Activated CD8-positive, alpha-beta memory T cell treated with anti-CD3 and anti-CD28 coated beads for 36 hours (primary cell): ENCODE results near the gene PPP3R1. TPM values are rescaled to one million over a fixed set of nuclear protein-coding genes. Genes with fewer than 3 reads are reported as not detected.

Source experiments
- CTCF ChIA-PET: fragments of 350-600 bp; sonication (Branson Sonifier 250); formaldehyde crosslinking; loops from one replicate; lab custom pipeline; 2021; ENCODE audit warnings: antibody characterized with exemption; lab: Charles Lee
- POLR2A ChIA-PET: fragments of 350-600 bp; sonication (Branson Sonifier 250); formaldehyde crosslinking; loops from one replicate; lab custom pipeline; 2021; ENCODE audit warnings: antibody characterized with exemption; lab: Charles Lee
- total RNA-seq, 2 experiments: library from RNA; stranded (reverse); gene quantifications; one replicate each; pipeline ENCODE4 v1.2.3, GENCODE V29; 2021

PPP3R1 gene
- total RNA-seq, result 10 to 100 TPM; 84.6 to 86.8 TPM

- POLR2A ChIA-PET, result interaction anchor here (0.6 to 1.6 kb wide), 9 partner anchors 35 to 215 kb away, joined by 3 to 7 read pairs (median 6); partner anchors contain the start of genes APLF, FBXO48, PLEK and PNO1
- CTCF ChIA-PET, result interaction anchor here (1.8 to 3.8 kb wide), 2 partner anchors 58 to 188 kb away, joined by 5 to 21 read pairs; no protein-coding TSS in a partner anchor
Measured at GRCh38 chr2:68252400-68253218, at the start of gene PPP3R1. Gene PPP3R1 (minus strand): TSS chr2:68252532. CDS start chr2:68252127, 405 bp downstream.

- ChIA-PET CTCF (interaction anchor here (1.7 kb wide), 1 partner anchor 146 kb away, joined by 4 read pairs; no protein-coding TSS in a partner anchor), POLR2A (no interaction called here)
Measured at GRCh38 chr2:68295516-68295915, 43.2 kb upstream of the PPP3R1 start.

- POLR2A ChIA-PET, result interaction anchor here (0.5 kb wide), 1 partner anchor 10 kb away, joined by 5 read pairs; no protein-coding TSS in a partner anchor
- CTCF ChIA-PET, result interaction anchor here (1.0 to 1.7 kb wide), 2 partner anchors 146 to 173 kb away, joined by 4 read pairs; no protein-coding TSS in a partner anchor
Measured at GRCh38 chr2:68294913-68295312, 42.6 kb upstream of the PPP3R1 start.

- CTCF ChIA-PET, result interaction anchor here (1.0 kb wide), 1 partner anchor 172 kb away, joined by 4 read pairs; no protein-coding TSS in a partner anchor
- POLR2A ChIA-PET, result interaction anchor here (0.5 kb wide), 1 partner anchor 9 kb away, joined by 5 read pairs; no protein-coding TSS in a partner anchor
Measured at GRCh38 chr2:68294187-68294586, 41.9 kb upstream of the PPP3R1 start.

- CTCF ChIA-PET, result interaction anchor here (1.7 kb wide), 1 partner anchor 11 kb away, joined by 9 read pairs; no protein-coding TSS in a partner anchor
Measured at GRCh38 chr2:68293755-68294154, 41.4 kb upstream of the PPP3R1 start.

GRCh38 chr2:68293024-68293423 lies 40.7 kb upstream of the PPP3R1 start:
- POLR2A ChIA-PET, result no interaction called here
- CTCF ChIA-PET, result interaction anchor here (1.7 kb wide), 1 partner anchor 10 kb away, joined by 9 read pairs; no protein-coding TSS in a partner anchor

More at GRCh38 chr2:68293755-68294154, 41.4 kb upstream of the PPP3R1 start:
- POLR2A ChIA-PET, result no interaction called here

GRCh38 chr2:68292108-68292710 lies 39.9 kb upstream of the PPP3R1 start:
- POLR2A ChIA-PET, result no interaction called here
- CTCF ChIA-PET, result interaction anchor here (0.7 to 1.7 kb wide), 4 partner anchors 9 to 170 kb away, joined by 3 to 9 read pairs (median 4); no protein-coding TSS in a partner anchor

- POLR2A ChIA-PET, result interaction anchor here (0.7 kb wide), 1 partner anchor 13 kb away, joined by 11 read pairs; no protein-coding TSS in a partner anchor
- CTCF ChIA-PET, result interaction anchor here (1.1 to 1.3 kb wide), 2 partner anchors 25 to 169 kb away, joined by 3 to 6 read pairs; no protein-coding TSS in a partner anchor
Measured at GRCh38 chr2:68291314-68291713, 39.0 kb upstream of the PPP3R1 start.

GRCh38 chr2:68290901-68291300 lies 38.6 kb upstream of the PPP3R1 start:
- POLR2A ChIA-PET, result no interaction called here
- CTCF ChIA-PET, result no interaction called here

- ChIA-PET CTCF (no interaction called here), POLR2A (no interaction called here)
Measured at GRCh38 chr2:68287580-68288441, 35.5 kb upstream of the PPP3R1 start.

- CTCF ChIA-PET, result interaction anchor here (1.4 to 1.5 kb wide), 2 partner anchors 89 to 163 kb away, joined by 4 to 5 read pairs; no protein-coding TSS in a partner anchor
- POLR2A ChIA-PET, result interaction anchor here (0.6 kb wide), 1 partner anchor 10 kb away, joined by 5 read pairs; no protein-coding TSS in a partner anchor
Measured at GRCh38 chr2:68284896-68285295, 32.6 kb upstream of the PPP3R1 start.

GRCh38 chr2:68283419-68283812 lies 31.1 kb upstream of the PPP3R1 start:
- ChIA-PET CTCF (interaction anchor here (0.8 to 1.8 kb wide), 8 partner anchors 9 to 161 kb away, joined by 3 to 9 read pairs (median 4); partner anchors contain the start of gene CNRIP1), POLR2A (no interaction called here)

GRCh38 chr2:68282811-68283418 lies 30.6 kb upstream of the PPP3R1 start:
- POLR2A ChIA-PET, result no interaction called here

GRCh38 chr2:68280796-68281195 lies 28.5 kb upstream of the PPP3R1 start:
- ChIA-PET POLR2A (no interaction called here), CTCF (no interaction called here)

More at GRCh38 chr2:68282811-68283418, 30.6 kb upstream of the PPP3R1 start:
- CTCF ChIA-PET, result interaction anchor here (0.8 to 1.8 kb wide), 11 partner anchors 10 to 166 kb away, joined by 3 to 9 read pairs (median 4); partner anchors contain the start of gene CNRIP1

- ChIA-PET CTCF (no interaction called here), POLR2A (no interaction called here)
Measured at GRCh38 chr2:68280348-68280747, 28.0 kb upstream of the PPP3R1 start.

GRCh38 chr2:68279691-68280090 lies 27.4 kb upstream of the PPP3R1 start:
- POLR2A ChIA-PET, result no interaction called here
- CTCF ChIA-PET, result no interaction called here

- ChIA-PET POLR2A (interaction anchor here (0.6 kb wide), 1 partner anchor 13 kb away, joined by 11 read pairs; no protein-coding TSS in a partner anchor), CTCF (no interaction called here)
Measured at GRCh38 chr2:68278169-68278568, 25.8 kb upstream of the PPP3R1 start.

GRCh38 chr2:68274022-68274421 lies 21.7 kb upstream of the PPP3R1 start:
- ChIA-PET CTCF (interaction anchor here (0.6 kb wide), 1 partner anchor 1087 kb away, joined by 3 read pairs; no protein-coding TSS in a partner anchor), POLR2A (no interaction called here)
